GM12891 (cell line): Measurements from ENCODE around the gene C1orf35. TPM values are rescaled to one million over a fixed set of nuclear protein-coding genes. Genes with fewer than 3 reads are reported as not detected.

ENCODE experiments used
- DNase-seq: peaks from one replicate; pipeline ENCODE4 v3.0.0; 2011; ENCODE audit warnings: low spot score; ENCODE audit not compliant: insufficient read length
- FAIRE-seq: peaks from 2 replicates; lab custom pipeline; 2011; peaks lifted over from hg19 to GRCh38; lab: Jason Lieb, UNC
- PAX5 ChIP-seq: IDR thresholded peaks from 2 replicates; pipeline ENCODE4 v1.6.1; 2011; ENCODE audit warnings: low read length, moderate library complexity, mild to moderate bottlenecking; ENCODE audit not compliant: insufficient read depth, severe bottlenecking
- POLR2A ChIP-seq: IDR thresholded peaks from 2 replicates; pipeline ENCODE4 v1.6.1; 2011; ENCODE audit warnings: low read depth, low read length, control low read depth
- POLR2AphosphoS5 ChIP-seq: IDR thresholded peaks from 2 replicates; pipeline ENCODE4 v1.6.1; 2011; ENCODE audit warnings: low read depth, low read length, control low read depth
- POU2F2 ChIP-seq: IDR thresholded peaks from 2 replicates; pipeline ENCODE4 v1.6.1; 2011; ENCODE audit warnings: low read depth, mild to moderate bottlenecking, control low read depth, low read length, moderate library complexity
- SPI1 ChIP-seq: IDR thresholded peaks from 2 replicates; pipeline ENCODE4 v1.6.1; 2011; ENCODE audit warnings: low read depth, low read length, control low read depth
- TAF1 ChIP-seq: IDR thresholded peaks from 2 replicates; pipeline ENCODE4 v1.6.1; 2011; ENCODE audit warnings: low read depth, low read length, control low read depth
- polyA plus RNA-seq: library from polyadenylated mRNA; unstranded; fragments of >200 nt; gene quantifications from one replicate; pipeline ENCODE4 v1.2.1, GENCODE V29; 2012; ENCODE audit warnings: low read depth, missing spikeins, inconsistent platforms; ENCODE audit not compliant: missing spikeins

The C1orf35 gene
- polyA plus RNA-seq, result 12.0 TPM

DNA sequence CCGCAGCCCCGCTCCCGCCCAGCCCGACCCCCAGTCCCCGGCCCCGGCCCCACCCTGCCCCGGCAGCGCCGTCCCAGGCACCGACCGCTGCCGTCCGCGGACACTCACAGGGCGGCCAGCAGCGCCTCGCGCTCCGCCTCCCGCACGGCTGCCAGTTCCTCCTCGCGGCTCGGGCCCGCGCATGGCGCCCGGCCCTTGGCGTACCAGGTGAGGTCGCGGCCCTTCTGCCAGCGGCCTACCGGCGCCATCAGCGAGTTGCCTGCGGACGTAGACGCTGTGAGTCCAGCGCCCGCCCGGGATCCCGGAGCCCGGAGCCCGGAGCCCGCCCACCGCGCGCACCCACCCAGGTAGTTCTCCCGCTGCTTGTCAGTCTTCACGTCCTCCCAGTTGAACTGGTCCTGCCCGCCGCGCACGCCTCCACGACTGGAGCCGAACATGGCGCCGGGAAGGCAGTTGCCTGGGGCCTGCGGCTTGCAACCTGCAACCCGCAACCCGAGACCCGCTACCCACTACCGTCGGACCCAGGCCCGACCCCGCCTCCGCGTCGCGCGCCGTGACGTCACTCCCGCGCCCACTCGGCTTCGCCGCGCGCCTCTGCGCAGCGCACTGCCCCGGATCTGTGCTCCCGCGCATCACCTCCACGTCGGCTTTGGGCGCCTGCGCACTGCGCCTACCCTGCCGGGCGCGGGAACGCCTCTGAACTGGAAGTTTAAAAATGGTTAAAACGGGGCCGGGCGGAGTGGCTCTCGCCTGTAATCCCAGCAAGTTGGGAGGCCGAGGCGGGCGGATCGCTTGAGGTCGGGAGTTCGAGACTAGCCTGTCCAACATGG lies at the start of gene C1orf35:
C1orf35 (minus strand) TSS at position 535 of the 830 bp plus-strand sequence; CDS start at position 437, 98 bp downstream.
- DNase-seq (peak; percentile 98), FAIRE-seq (peak; percentile 99)
- TF ChIP-seq POLR2AphosphoS5, result 0 out of 2 replicates have a peak, but pooled peaks have one; percentile 30
- peak; percentile 56 for TF ChIP-seq PAX5
- TF ChIP-seq TAF1, result no peak

DNA sequence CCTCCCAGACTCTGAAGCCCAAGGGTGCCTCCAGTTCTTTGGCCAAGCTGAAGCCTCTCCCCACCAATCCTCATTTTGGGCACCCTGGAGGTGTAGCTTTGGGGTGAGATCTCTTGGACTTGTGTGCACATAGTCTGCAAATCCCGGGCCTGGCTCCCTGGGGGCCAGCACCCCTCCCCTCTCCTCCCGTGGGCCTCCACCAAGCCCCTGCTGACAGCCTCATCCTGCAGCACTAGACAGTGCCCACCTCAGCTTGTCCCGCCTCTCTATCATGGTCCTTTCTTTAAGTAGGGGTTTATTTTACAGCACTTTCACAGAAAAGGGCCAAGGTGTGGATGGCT lies 49.8 kb upstream of the C1orf35 start:
- no peak for FAIRE-seq
- peak; percentile 12 for DNase-seq
- TF ChIP-seq PAX5 (no peak), TAF1 (no peak), POU2F2 (no peak)

DNA sequence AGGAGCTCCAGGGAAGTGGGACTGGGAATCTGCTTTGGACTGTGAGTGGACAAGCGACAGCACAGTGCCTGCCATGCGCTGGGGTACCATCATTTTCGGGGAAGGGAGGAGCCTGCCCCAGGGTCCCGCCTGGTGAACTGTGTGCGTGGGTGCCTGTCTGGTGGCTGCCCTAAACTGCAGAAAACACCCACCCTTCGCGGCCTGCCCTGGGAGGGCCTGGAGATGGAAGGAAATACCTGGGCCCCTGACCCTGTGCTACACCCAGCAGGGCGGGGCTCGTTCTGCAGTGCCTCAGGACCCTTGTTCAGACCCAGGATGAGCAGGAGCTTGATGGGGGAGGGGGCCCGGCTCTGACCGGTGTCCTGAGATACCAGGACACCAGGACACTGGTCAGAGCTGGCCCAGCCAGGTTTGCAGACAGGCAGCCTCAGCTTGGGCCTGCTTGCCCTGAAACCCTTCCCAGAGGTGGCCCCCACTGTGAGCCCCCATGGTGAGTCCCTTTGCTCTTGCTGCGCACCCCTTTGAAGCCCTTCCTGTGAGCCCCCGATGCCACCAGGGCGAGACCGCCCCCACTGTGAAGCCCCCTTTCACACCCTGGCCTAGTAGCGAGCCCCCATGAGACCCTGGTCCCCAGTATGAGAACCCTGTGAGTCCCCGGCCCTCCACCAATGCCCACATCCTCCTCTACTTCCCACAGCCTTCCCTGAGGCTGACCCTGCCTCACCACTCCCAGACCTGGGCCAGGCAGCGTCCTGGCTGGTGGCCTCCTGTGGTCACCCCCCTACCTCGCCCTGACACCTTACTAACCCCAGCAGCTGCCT lies 49.2 kb upstream of the C1orf35 start:
- no peak for FAIRE-seq
- DNase-seq, result peak; percentile 3
- TF ChIP-seq SPI1, result no peak
- TF ChIP-seq POLR2A, result no peak
- no peak for TF ChIP-seq TAF1
- TF ChIP-seq PAX5, result no peak
- TF ChIP-seq POLR2AphosphoS5, result no peak
- TF ChIP-seq POU2F2, result no peak

DNA sequence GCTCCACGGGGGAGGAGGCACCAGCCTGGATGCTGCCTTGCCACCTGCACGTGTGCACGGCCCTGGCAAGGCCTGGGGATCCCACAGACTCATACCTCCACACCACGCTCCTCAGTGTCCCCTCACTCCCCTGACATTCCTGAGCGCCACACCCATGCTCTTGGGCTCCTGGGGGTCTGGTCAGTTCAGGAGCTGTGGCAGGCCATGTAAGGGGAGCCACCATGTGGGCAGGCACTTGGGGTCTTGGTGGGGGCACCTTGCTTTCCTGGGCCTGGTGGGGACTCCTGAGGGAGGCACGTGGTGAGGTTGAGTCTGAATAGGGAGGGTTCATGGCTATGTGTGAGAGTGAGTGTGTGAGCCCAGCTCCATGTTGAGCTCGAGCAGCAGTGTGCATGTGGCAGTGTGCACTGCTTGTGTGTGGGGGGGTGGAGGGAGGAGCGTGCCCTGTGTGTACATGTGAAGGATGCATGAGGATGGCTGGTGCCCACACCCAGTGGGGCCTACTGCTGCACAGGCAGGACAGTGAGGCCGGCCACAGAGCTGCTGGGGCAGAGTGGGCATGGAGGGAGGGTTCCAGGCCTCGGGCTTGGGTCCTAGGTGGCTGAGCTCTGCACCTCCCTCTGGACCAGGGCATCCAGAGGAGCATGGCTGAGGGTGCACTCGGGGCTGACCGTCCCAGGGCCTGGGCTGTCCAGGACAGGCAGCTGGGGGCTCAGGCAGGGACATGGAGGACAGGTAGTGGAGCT lies 48.2 kb upstream of the C1orf35 start:
- no peak for TF ChIP-seq POLR2A
- TF ChIP-seq POU2F2, result 0 out of 2 replicates have a peak, but pooled peaks have one; percentile 8
- no peak for FAIRE-seq

DNA sequence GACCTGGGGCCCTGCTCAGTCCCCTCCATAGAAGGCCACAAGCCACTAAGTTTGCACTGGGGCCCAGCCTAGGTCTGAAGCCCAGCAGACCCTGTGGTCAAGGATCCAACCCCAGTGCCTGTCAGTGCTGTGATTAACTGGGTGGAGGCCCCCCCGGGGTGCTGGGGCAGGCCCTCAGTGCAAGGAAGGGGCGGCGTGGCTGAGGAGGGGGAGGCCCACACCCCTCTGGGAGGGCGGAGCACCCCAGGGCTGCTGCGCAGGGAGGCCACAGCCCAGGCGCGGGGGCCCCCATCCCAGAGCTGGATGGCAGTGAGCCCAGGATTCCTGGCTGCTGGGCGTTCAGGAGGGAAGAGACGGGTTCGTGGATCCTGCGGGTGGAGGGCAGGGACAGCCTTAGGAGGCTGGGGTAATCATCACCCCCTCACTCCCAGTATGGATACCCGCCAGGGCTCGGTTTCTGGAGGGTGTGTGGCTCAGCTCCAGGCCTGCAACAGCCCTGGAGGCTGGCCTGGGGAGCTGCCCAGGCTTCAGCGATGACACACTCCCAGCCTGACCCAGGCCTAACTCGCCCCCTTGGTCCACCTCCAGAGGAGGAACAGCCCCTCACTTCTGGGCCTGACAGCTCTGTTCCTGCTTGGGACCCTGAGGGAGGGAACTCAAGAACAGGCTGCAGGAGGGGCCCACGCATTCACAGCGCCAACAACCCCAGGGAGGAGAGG lies 47.5 kb upstream of the C1orf35 start:
- FAIRE-seq (no peak), DNase-seq (peak; percentile 25)
- TF ChIP-seq POLR2AphosphoS5 (no peak; the same call in 1 of the 2 replicates), POLR2A (no peak), PAX5 (no peak), TAF1 (no peak), POU2F2 (no peak), SPI1 (no peak)

More for the DNA sequence above, 48.2 kb upstream of the C1orf35 start:
- peak; percentile 5 for DNase-seq

DNA sequence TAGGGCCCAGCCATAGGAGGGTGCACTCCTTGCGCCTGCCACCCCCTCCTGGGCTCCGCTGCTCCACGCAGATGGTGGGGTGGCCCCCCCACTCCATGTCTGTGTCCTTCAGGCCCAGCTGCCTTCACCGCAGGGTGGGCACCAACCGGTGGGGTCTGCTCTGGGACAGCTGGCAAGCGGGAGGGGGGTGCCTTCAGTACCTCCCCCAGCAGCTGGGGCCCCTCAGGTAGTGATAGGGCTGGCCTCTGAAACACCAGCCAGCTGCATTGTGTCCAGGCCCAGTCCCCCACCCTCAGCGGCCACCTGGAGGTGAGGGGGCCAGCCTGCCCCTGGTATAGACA lies 47.0 kb upstream of the C1orf35 start:
- no peak for TF ChIP-seq SPI1
- TF ChIP-seq POLR2AphosphoS5, result no peak
- TF ChIP-seq TAF1, result no peak
- no peak for TF ChIP-seq POU2F2
- TF ChIP-seq POLR2A, result no peak
- TF ChIP-seq PAX5, result no peak
- DNase-seq, result no peak
- no peak for FAIRE-seq

DNA sequence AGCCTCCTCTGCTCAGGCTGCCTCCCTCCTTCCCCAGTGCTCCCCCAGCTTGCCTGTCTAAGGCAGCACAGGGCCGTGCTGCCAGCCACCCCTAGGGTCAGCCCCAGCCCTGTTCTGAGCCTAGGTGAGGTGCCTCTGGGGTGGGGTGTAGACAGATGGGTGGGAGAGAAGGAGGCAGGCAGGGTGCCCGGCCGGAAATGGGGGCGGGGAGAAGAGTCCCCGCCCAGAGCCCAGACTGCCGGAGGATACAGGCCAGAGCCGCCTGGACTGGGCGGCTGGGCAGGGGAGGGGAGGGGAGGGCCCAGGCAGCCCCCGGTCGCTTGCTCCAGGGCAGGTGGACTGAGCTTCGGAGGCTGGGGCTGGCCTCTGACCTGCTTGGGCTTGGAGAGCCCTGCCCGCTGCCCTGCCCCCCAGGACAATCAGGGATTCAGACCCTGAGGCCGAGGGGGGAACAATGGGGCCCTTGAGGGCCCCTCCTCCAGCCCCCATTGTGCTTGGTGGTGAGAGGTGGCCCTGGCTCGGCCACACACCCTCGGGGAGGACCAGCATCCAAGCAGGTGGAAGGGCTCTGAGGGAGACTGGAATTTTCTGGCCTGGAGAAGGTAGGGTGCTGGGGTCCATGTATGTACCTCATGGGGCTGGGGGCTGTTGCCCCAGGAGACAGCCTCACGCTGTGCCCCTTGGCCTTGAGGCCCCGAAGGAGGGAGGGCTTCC lies 46.4 kb upstream of the C1orf35 start, which contains the start of gene GJC2:
GJC2 (plus strand) TSS at position 525 of the 714 bp plus-strand sequence. CDS start 7,829 bp downstream, outside the sequence.
- TF ChIP-seq POLR2AphosphoS5, result no peak
- no peak for TF ChIP-seq SPI1
- FAIRE-seq (no peak), DNase-seq (no peak)

DNA sequence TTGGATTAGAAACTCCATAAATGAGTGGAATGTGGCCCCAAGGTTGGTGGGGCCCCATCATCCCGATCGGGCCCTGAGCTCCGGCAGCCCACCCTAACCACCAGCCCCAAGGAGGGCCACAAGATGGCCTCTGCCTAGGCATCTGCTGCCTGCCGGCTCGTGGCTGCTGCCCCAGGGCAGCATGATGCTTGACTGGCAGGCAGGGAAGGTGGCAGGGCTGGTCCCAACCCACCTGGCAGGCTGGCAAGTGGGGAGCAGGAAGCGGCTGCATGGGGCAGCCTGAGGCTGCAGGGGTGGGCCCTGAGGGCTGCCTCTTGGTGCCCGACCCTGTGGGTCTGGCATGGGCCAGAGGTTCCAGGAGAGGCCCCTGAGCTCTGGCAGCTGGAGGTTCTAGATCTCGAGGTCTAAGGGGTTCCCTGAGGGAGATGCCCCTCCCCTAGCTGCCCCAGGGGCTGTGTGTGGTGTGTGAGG lies 45.8 kb upstream of the C1orf35 start:
- TF ChIP-seq TAF1, result no peak
- TF ChIP-seq SPI1, result no peak
- no peak for TF ChIP-seq POLR2AphosphoS5
- TF ChIP-seq PAX5, result no peak
- no peak for TF ChIP-seq POU2F2
- no peak for TF ChIP-seq POLR2A
- FAIRE-seq (no peak), DNase-seq (no peak)
